Measurements from ENCODE around the gene PRR5L. TPM values are rescaled to one million over a fixed set of nuclear protein-coding genes. Genes with fewer than 3 reads are reported as not detected.

PRR5L gene
- total and polyA plus RNA-seq, 9 of the 15 experiments (the other 6 are each of a cell fraction or from before 2014, with no cell fraction given) = 0.11 to 0.60 (median 0.36) TPM; not detected in 2

DNA sequence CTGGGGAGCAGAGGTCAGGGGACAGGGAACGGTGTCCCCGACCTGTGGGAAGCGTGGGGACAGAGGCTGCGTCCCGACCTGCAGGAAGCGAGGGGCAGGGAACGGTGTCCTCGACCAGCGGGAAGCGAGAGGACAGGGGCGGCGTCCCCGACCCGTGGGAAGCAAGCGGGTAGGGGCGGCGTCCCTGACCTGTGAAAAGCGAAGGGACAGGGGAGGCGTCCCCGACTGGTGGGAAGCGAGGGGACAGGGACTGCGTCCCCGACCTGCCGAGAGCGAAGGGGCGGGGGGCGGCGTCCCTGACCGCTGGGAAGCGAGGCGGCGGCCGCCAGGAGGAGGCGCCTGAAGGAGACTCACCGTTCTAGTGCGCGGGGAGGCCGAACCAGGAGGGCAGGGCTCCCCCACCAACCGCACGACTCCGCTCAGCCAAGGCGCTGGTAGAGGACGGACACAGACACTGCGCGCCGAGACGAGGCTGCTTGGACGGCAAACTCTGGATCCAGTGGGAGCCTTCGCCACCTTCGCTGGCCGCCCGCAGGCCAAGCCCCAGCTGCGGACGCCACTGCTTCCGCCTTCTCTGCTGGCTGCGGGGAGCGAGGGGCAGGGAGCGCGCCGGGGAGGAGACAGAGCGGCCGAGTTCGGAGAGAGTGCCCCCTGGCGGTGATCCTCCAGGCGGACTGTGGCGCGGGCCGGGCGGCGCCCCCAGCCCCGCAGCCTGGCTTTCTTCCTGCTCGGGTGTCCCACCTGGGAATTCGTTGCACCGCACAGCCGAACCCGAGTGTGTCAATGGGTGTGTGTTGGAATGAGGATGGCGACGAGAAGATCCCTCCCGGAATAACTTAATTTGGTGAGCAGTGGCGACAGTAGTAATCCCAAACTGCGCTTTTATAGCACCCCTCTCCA lies 213.9 kb downstream of the PRR5L start, which contains the start of gene TRAF6 (continued):
- TF ChIP-seq NCOA2 (IDR thresholded peaks at IDR 0.05; ENCODE audit: partially characterized antibody in 2 of 2) (no peak), ZSCAN29 (IDR thresholded peaks at IDR 0.05) (no peak), ZC3H8 (IDR thresholded peaks at IDR 0.05) (no peak), ZNF445 (CRISPR knock-in tag; IDR thresholded peaks at IDR 0.05; ENCODE audit: low read depth) (no peak), DACH1 (IDR thresholded peaks at IDR 0.05; ENCODE audit: partially characterized antibody) (peak; percentile 48), SREBF2 (CRISPR knock-in tag; IDR thresholded peaks at IDR 0.05) (peak; percentile 97; the same call in 1 of the 2 replicates), ELF1 (tag; IDR thresholded peaks at IDR 0.05) (peak; percentile 97), RBM22 (IDR thresholded peaks at IDR 0.05; ENCODE audit: low read depth, low read length, poor library complexity, severe bottlenecking) (no peak), PRMT5 (CRISPR knock-in tag; IDR thresholded peaks at IDR 0.05) (0 out of 2 replicates have a peak, but pooled peaks have one; percentile 21), SIRT6 (IDR thresholded peaks at IDR 0.05; ENCODE audit: low read depth, low read length) (no peak), HNRNPUL1 (IDR thresholded peaks at IDR 0.05; ENCODE audit: low read length) (no peak), ZKSCAN8 (CRISPR knock-in tag; IDR thresholded peaks at IDR 0.05) (no peak), RBM34 (IDR thresholded peaks at IDR 0.05; ENCODE audit: borderline replicate concordance, insufficient read depth, low read length) (no peak), ZNF780A (CRISPR knock-in tag; IDR thresholded peaks at IDR 0.05) (no peak), BRCA1 (IDR thresholded peaks at IDR 0.05) (no peak), BRCA1 (CRISPR knock-in tag; IDR thresholded peaks at IDR 0.05) (no peak)
- TF ChIP-seq, protein P1, sequence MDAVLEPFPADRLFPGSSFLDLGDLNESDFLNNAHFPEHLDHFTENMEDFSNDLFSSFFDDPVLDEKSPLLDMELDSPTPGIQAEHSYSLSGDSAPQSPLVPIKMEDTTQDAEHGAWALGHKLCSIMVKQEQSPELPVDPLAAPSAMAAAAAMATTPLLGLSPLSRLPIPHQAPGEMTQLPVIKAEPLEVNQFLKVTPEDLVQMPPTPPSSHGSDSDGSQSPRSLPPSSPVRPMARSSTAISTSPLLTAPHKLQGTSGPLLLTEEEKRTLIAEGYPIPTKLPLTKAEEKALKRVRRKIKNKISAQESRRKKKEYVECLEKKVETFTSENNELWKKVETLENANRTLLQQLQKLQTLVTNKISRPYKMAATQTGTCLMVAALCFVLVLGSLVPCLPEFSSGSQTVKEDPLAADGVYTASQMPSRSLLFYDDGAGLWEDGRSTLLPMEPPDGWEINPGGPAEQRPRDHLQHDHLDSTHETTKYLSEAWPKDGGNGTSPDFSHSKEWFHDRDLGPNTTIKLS (IDR thresholded peaks at IDR 0.05; ENCODE audit: borderline replicate concordance, low read depth) = peak; percentile 79; the same call in 1 of the 2 replicates
- TF ChIP-seq, protein P2, sequence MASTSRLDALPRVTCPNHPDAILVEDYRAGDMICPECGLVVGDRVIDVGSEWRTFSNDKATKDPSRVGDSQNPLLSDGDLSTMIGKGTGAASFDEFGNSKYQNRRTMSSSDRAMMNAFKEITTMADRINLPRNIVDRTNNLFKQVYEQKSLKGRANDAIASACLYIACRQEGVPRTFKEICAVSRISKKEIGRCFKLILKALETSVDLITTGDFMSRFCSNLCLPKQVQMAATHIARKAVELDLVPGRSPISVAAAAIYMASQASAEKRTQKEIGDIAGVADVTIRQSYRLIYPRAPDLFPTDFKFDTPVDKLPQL (IDR thresholded peaks at IDR 0.05; ENCODE audit: extremely low read depth, insufficient read length) = no peak
- TF ChIP-seq, protein P3, sequence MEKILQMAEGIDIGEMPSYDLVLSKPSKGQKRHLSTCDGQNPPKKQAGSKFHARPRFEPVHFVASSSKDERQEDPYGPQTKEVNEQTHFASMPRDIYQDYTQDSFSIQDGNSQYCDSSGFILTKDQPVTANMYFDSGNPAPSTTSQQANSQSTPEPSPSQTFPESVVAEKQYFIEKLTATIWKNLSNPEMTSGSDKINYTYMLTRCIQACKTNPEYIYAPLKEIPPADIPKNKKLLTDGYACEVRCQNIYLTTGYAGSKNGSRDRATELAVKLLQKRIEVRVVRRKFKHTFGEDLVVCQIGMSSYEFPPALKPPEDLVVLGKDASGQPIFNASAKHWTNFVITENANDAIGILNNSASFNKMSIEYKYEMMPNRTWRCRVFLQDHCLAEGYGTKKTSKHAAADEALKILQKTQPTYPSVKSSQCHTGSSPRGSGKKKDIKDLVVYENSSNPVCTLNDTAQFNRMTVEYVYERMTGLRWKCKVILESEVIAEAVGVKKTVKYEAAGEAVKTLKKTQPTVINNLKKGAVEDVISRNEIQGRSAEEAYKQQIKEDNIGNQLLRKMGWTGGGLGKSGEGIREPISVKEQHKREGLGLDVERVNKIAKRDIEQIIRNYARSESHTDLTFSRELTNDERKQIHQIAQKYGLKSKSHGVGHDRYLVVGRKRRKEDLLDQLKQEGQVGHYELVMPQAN (IDR thresholded peaks at IDR 0.05; ENCODE audit: borderline replicate concordance) = peak; percentile 86; the same call in 1 of the 2 replicates
- TF ChIP-seq, protein P4, sequence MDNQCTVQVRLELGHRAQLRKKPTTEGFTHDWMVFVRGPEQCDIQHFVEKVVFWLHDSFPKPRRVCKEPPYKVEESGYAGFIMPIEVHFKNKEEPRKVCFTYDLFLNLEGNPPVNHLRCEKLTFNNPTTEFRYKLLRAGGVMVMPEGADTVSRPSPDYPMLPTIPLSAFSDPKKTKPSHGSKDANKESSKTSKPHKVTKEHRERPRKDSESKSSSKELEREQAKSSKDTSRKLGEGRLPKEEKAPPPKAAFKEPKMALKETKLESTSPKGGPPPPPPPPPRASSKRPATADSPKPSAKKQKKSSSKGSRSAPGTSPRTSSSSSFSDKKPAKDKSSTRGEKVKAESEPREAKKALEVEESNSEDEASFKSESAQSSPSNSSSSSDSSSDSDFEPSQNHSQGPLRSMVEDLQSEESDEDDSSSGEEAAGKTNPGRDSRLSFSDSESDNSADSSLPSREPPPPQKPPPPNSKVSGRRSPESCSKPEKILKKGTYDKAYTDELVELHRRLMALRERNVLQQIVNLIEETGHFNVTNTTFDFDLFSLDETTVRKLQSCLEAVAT (IDR thresholded peaks at IDR 0.05) = peak in 1 of 2 experiments; percentile 37; a peak in 2 of 4 replicates
- TF ChIP-seq, protein P5, sequence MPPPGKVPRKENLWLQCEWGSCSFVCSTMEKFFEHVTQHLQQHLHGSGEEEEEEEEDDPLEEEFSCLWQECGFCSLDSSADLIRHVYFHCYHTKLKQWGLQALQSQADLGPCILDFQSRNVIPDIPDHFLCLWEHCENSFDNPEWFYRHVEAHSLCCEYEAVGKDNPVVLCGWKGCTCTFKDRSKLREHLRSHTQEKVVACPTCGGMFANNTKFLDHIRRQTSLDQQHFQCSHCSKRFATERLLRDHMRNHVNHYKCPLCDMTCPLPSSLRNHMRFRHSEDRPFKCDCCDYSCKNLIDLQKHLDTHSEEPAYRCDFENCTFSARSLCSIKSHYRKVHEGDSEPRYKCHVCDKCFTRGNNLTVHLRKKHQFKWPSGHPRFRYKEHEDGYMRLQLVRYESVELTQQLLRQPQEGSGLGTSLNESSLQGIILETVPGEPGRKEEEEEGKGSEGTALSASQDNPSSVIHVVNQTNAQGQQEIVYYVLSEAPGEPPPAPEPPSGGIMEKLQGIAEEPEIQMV (tag; conservative IDR thresholded peaks at IDR 0.05; ENCODE audit: low read depth) = peak; percentile 94

Data from K562 (cell line).